CD4-positive, alpha-beta T cell (primary cell): ENCODE measurements around the gene ZBTB49. TPM values are rescaled to one million over a fixed set of nuclear protein-coding genes. Genes with fewer than 3 reads are reported as not detected.
A peak's percentile ranks its signal among the peaks of the same experiment; 100 is the strongest.
"Not testable (repeated sequence)": the region's sequence is repeated elsewhere in the genome, so short reads cannot be mapped to it uniquely, and the experiment has no call there.

Experiments
- ATAC-seq: fragments of 200-7000 bp; cut with Tn5 transposase; one replicate; pipeline ENCODE4 v1.10.0; 2022; ENCODE audit warnings: mild to moderate bottlenecking; ENCODE audit not compliant: poor library complexity
- CTCF ChIA-PET: fragments of 350-600 bp; sonication (Branson Sonifier 250); formaldehyde crosslinking; loops from one replicate; lab custom pipeline; 2021; ENCODE audit warnings: antibody characterized with exemption, inconsistent platforms; lab: Charles Lee
- POLR2A ChIA-PET: fragments of 350-600 bp; sonication (Branson Sonifier 250); formaldehyde crosslinking; loops from one replicate; lab custom pipeline; 2021; ENCODE audit warnings: antibody characterized with exemption, inconsistent platforms; lab: Charles Lee
- DNase-seq, 14 experiments: peaks; one replicate each; pipeline ENCODE4 v3.0.0-alpha.2; 2013 to 2020; ENCODE audit warnings: mixed read lengths in 2 of 14
- H3K27ac ChIP-seq, 2 donors: one replicate each; pipeline versions ENCODE4 v1.5.1 to v1.7.0; 2013; ENCODE audit warnings: low read length in 2 of 2, low read depth in 1 of 2, mild to moderate bottlenecking in 1 of 2
- H3K27me3 ChIP-seq, 2 experiments: 1 replicate in 1 of 2; 2 replicates in 1 of 2; pipeline versions ENCODE4 v1.6.1 to v1.7.0; 2013; ENCODE audit warnings: low read length in 2 of 2, control low read depth in 1 of 2, mild to moderate bottlenecking in 1 of 2, moderate library complexity in 1 of 2; ENCODE audit not compliant: insufficient read depth in 2 of 2, control insufficient read depth in 1 of 2
- H3K36me3 ChIP-seq: one replicate; pipeline ENCODE4 v1.6.1; 2013; ENCODE audit warnings: low read length, control low read depth; ENCODE audit not compliant: insufficient read depth
- H3K4me1 ChIP-seq: one replicate; pipeline ENCODE4 v1.6.1; 2013; ENCODE audit warnings: low read length, control low read depth; ENCODE audit not compliant: insufficient read depth
- H3K4me3 ChIP-seq: one replicate; pipeline ENCODE4 v1.5.1; 2013; ENCODE audit warnings: mild to moderate bottlenecking, low read length, moderate library complexity
- H3K9me3 ChIP-seq, 2 experiments: 1 replicate in 1 of 2; 2 replicates in 1 of 2; pipeline versions ENCODE4 v1.6.1 to v1.7.0; 2013; ENCODE audit warnings: low read length in 2 of 2, mild to moderate bottlenecking in 2 of 2, control low read depth in 1 of 2, moderate library complexity in 1 of 2; ENCODE audit not compliant: control insufficient read depth in 1 of 2, insufficient read depth in 1 of 2
- H3K27ac Mint-ChIP-seq: one replicate; pipeline ENCODE4 v1.8.0; 2020; ENCODE audit warnings: mixed read lengths
- H3K27me3 Mint-ChIP-seq: one replicate; pipeline ENCODE4 v1.8.0; 2021; ENCODE audit warnings: mixed read lengths
- H3K36me3 Mint-ChIP-seq: one replicate; pipeline ENCODE4 v1.8.0; 2021; ENCODE audit warnings: low read depth, mixed read lengths
- H3K4me1 Mint-ChIP-seq: one replicate; pipeline ENCODE4 v1.8.0; 2021; ENCODE audit warnings: low read depth, mixed read lengths
- H3K4me3 Mint-ChIP-seq: one replicate; pipeline ENCODE4 v1.8.0; 2020; ENCODE audit warnings: mild to moderate bottlenecking, mixed read lengths
- H3K9me3 Mint-ChIP-seq: one replicate; pipeline ENCODE4 v1.8.0; 2020; ENCODE audit warnings: mixed read lengths
- intact Hi-C, 2 experiments: fragments of 100-400 bp; cut with DNase I in 1 of 2; cut with micrococcal nuclease in 1 of 2; formaldehyde crosslinking; loops; one replicate each; pipeline versions ENCODE4 v1.15.1 to v1.9.0; 2023 to 2025; cut with DNase I, micrococcal nuclease
- total RNA-seq, 174 experiments: library from RNA in 2 of 174; stranded (reverse) in 2 of 174; gene quantifications; one replicate each; pipeline ENCODE4 v1.2.3 and lab custom pipeline; 2021 to 2026
- TF ChIP-seq, protein P1 (sequence below): fragments of 200-600 bp; IDR thresholded peaks from one replicate; pipeline ENCODE4 v1.8.0; 2022; ENCODE audit warnings: antibody characterized with exemption, mild to moderate bottlenecking

The ZBTB49 gene
- total RNA-seq, 2 experiments from 2014 or later: 6.6 to 8.8 TPM

DNA sequence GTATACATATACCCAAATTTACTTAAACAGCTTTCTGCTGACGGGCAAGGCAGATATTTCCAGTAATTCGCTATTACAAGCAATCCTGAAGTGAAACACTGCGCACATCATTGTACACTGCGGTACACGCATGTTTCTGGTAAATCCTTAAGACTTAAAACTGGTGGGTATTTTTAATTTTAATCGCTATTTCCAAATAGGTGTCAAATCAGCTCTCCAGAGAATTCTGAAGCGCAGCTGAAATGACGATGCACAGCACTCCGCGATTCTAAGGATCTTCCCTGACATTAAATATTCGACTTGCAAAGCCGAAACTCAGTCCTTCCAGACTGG is 42.4 kb upstream of the ZBTB49 start:
- peak overlapping the region; percentile 99 for H3K27ac Mint-ChIP-seq
- H3K27me3 Mint-ChIP-seq: peaks cover under 1% of the 10 kb centered on the region
- H3K4me3 Mint-ChIP-seq: peak overlapping the region; percentile 89
- peaks cover 50% of the 10 kb centered on the region for H3K36me3 Mint-ChIP-seq
- ChIA-PET POLR2A (interaction anchor here (0.9 to 2.5 kb wide), 15 partner anchors 11 to 327 kb away, joined by 3 to 16 read pairs (median 8); partner anchors contain the start of genes LYAR, NSG1, STX18 and ZBTB49), CTCF (interaction anchor here (0.5 to 2.7 kb wide), 4 partner anchors 13 to 1234 kb away, joined by 3 to 11 read pairs (median 4); no protein-coding TSS in a partner anchor)
- Histone ChIP-seq H3K27me3 (no peaks in the 10 kb centered on the region), H3K27ac (peak overlapping the region; percentile 83 to 94), H3K36me3 (peaks cover 23% of the 10 kb centered on the region), H3K9me3 (no peaks in the 10 kb centered on the region), H3K4me1 (peaks cover 18% of the 10 kb centered on the region), H3K4me3 (peak overlapping the region; percentile 88)
- intact Hi-C loops: loop anchor here (1.0 to 5.0 kb wide), 5 partner anchors 43 to 295 kb away; partner anchors contain the start of genes LYAR (in 2 of the 2), STX18 (in 2 of the 2) and ZBTB49 (in 2 of the 2)
- peak; percentile 38 for ATAC-seq
- peaks cover 40% of the 10 kb centered on the region for H3K4me1 Mint-ChIP-seq
- TF ChIP-seq, protein P1, sequence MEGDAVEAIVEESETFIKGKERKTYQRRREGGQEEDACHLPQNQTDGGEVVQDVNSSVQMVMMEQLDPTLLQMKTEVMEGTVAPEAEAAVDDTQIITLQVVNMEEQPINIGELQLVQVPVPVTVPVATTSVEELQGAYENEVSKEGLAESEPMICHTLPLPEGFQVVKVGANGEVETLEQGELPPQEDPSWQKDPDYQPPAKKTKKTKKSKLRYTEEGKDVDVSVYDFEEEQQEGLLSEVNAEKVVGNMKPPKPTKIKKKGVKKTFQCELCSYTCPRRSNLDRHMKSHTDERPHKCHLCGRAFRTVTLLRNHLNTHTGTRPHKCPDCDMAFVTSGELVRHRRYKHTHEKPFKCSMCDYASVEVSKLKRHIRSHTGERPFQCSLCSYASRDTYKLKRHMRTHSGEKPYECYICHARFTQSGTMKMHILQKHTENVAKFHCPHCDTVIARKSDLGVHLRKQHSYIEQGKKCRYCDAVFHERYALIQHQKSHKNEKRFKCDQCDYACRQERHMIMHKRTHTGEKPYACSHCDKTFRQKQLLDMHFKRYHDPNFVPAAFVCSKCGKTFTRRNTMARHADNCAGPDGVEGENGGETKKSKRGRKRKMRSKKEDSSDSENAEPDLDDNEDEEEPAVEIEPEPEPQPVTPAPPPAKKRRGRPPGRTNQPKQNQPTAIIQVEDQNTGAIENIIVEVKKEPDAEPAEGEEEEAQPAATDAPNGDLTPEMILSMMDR: no peak
- peak in 1 of 14 experiments; percentile 17 for DNase-seq
- H3K9me3 Mint-ChIP-seq: no peaks in the 10 kb centered on the region

DNA sequence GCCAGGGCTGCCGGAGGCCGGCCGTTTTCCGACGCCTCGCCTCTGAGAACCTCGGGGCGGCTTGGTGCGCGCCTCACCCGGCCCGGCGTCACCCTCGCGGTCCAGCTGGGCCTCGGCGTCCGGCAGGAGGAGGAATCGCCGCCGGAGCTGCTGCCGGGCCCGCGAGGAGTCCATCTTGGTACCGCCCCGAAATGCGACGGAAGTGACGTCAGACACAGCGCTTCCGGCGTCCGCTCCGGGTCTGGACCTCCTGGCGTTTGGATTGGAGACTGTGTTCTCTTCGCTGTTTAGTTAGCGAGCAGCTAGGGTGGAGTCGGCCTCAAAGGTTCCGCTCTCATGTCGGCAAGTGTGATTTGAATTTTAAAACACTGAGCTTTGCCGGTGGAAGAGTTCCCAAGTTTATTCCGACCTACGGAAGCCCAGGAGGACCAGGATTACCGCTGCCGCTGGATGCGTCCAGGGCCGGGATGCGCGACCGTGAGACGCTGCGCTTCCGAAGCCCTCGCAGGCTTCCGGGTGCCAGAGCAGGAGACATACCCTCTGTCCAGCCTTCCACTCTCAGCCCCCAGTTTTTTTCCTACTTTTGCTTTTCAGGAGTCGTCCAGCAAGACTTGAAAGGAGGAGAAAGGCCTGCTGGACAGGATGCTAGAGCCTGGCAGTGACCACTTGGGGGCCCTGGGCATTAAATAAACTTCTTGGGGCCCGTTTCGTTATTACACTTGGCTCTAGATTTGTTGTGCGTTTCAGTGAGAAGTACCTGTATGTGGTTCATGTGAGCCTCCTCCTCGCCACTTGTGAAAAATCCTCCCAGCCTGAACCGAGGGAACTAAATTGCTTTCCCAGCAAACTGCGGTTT is 41.8 kb upstream of the ZBTB49 start, which contains the start of gene TMEM128:
TSS of gene TMEM128 (minus strand) at position 195 of the 856 bp plus-strand sequence. CDS start at position 174, 21 bp downstream.
- H3K27ac ChIP-seq: peak within 1 kb of the TSS; percentile 83 to 94
- Mint-ChIP-seq H3K4me1 (peaks cover 40% of the 10 kb centered on the region), H3K27me3 (peaks cover 3% of the 10 kb centered on the region), H3K4me3 (peak within 1 kb of the TSS; percentile 89), H3K36me3 (peaks cover 44% of the 10 kb centered on the region), H3K9me3 (no peaks in the 10 kb centered on the region), H3K27ac (peak within 1 kb of the TSS; percentile 99)
- H3K9me3 ChIP-seq: no peaks in the 10 kb centered on the region
- ChIA-PET POLR2A (interaction anchor here (0.6 to 2.5 kb wide), 18 partner anchors 11 to 327 kb away, joined by 3 to 16 read pairs (median 6); partner anchors contain the start of genes LYAR, NSG1, STX18 and ZBTB49), CTCF (interaction anchor here (0.5 to 2.7 kb wide), 5 partner anchors 11 to 1234 kb away, joined by 3 to 11 read pairs (median 4); no protein-coding TSS in a partner anchor)
- intact Hi-C loops: loop anchor here (1.0 to 5.0 kb wide), 5 partner anchors 42 to 294 kb away; partner anchors contain the start of genes LYAR (in 2 of the 2), STX18 (in 2 of the 2) and ZBTB49 (in 2 of the 2)
- H3K27me3 ChIP-seq: no peaks in the 10 kb centered on the region
- TF ChIP-seq, protein P1: no peak
- peaks cover 22% of the 10 kb centered on the region for H3K36me3 ChIP-seq
- peak within 1 kb of the TSS; percentile 88 for H3K4me3 ChIP-seq
- ATAC-seq (peak; percentile 96), DNase-seq (peak; percentile 87 to 96 (median 90))
- H3K4me1 ChIP-seq: peaks cover 21% of the 10 kb centered on the region

GRCh38 chr4:4248885-4249203 is 41.2 kb upstream of the ZBTB49 start:
- Histone ChIP-seq H3K4me1 (peaks cover 21% of the 10 kb centered on the region), H3K27me3 (no peaks in the 10 kb centered on the region), H3K36me3 (peaks cover 16% of the 10 kb centered on the region), H3K4me3 (peak overlapping the region; percentile 88), H3K27ac (peak overlapping the region in 1 of 2 donors; percentile 94), H3K9me3 (no peaks in the 10 kb centered on the region)
- POLR2A ChIA-PET: interaction anchor here (0.8 to 2.5 kb wide), 13 partner anchors 13 to 293 kb away, joined by 3 to 16 read pairs (median 8); partner anchors contain the start of genes LYAR, NSG1, STX18 and ZBTB49
- Mint-ChIP-seq H3K4me3 (peak overlapping the region; percentile 89), H3K9me3 (no peaks in the 10 kb centered on the region), H3K36me3 (peaks cover 38% of the 10 kb centered on the region), H3K27me3 (peaks cover 3% of the 10 kb centered on the region), H3K4me1 (peaks cover 35% of the 10 kb centered on the region), H3K27ac (peak overlapping the region; percentile 99)
- ATAC-seq (no peak), DNase-seq (no peak)
- CTCF ChIA-PET: interaction anchor here (1.0 to 2.7 kb wide), 2 partner anchors 10 to 11 kb away, joined by 7 to 11 read pairs; no protein-coding TSS in a partner anchor
- intact Hi-C loops: loop anchor here (1.0 to 5.0 kb wide), 5 partner anchors 41 to 293 kb away; partner anchors contain the start of genes LYAR (in 2 of the 2), STX18 (in 2 of the 2) and ZBTB49 (in 2 of the 2)
- TF ChIP-seq, protein P1: no peak

- Mint-ChIP-seq H3K27ac (peak overlapping the region; percentile 99), H3K36me3 (peaks cover 33% of the 10 kb centered on the region), H3K4me1 (peaks cover 33% of the 10 kb centered on the region), H3K4me3 (peak overlapping the region; percentile 89)
- H3K4me1 ChIP-seq: peaks cover 21% of the 10 kb centered on the region
- H3K4me3 ChIP-seq, ATAC-seq, DNase-seq, H3K9me3 Mint-ChIP-seq, H3K9me3 ChIP-seq, H3K27ac ChIP-seq, H3K27me3 Mint-ChIP-seq, H3K27me3 ChIP-seq: not testable (repeated sequence)
- H3K36me3 ChIP-seq: peaks cover 11% of the 10 kb centered on the region
- intact Hi-C loops: loop anchor here (5.0 kb wide), 3 partner anchors 43 to 293 kb away; partner anchors contain the start of genes LYAR (in 1 of the 2), STX18 (in 1 of the 2) and ZBTB49 (in 1 of the 2)
- CTCF ChIA-PET: interaction anchor here (2.7 kb wide), 1 partner anchor 11 kb away, joined by 11 read pairs; no protein-coding TSS in a partner anchor
- POLR2A ChIA-PET: interaction anchor here (2.4 to 2.5 kb wide), 2 partner anchors 93 to 293 kb away, joined by 10 to 12 read pairs; partner anchors contain the start of gene STX18
These were observed 40.7 kb upstream of the ZBTB49 start for GRCh38 chr4:4249342-4249741.
